GM21423 (cell line): Measurements from ENCODE around the gene YPEL2.
"Not testable (repeated sequence)": the region's sequence is repeated elsewhere in the genome, so short reads cannot be mapped to it uniquely, and the experiment has no call there.

Experiments
- ATAC-seq: cut with Tn5 transposase; IDR thresholded peaks from one replicate; pipeline ENCODE4 v1.9.1; 2021; ENCODE audit warnings: mild to moderate bottlenecking, moderate library complexity; ENCODE audit not compliant: unreplicated experiment

Gene YPEL2, protein sequence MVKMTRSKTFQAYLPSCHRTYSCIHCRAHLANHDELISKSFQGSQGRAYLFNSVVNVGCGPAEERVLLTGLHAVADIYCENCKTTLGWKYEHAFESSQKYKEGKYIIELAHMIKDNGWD

DNA sequence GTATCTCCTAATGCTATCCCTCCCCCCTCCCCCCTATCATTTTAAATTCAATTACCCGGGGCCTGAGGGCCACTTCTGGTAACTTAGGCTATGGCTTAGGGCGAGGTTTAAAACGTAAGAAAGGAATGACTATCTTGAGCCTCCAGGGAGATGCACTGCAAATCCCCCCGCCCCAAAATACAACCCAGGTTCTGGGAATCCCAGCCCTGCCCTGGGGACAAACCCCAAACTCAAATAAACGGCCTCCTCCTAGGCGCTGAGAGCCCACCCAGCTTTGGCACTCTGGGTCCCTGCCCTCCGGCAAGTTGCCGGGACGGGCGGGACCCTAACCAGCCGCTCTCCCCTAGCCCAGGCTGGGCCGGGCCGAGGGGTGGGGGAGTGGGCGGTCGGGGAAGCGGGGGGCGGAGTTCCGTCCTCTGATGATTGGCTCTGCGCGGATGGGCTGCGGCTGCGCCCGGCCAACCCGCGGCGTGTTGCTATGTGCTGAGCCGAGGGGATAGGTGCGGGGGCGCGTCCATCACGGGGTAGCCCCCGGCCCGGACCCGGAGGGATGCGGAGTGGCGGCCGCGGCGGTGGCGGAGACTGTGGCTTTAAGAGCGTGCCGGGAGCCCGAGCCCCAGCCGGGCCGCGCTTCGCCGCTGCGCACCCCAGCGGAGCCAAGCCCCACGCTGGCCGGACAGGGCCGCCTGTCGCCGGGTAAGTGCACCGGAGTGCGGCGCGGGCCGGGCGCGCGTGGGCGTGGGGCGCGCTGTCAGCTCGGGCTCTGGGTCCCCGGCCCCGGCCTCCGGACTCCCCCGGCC is at the start of gene YPEL2:
Gene YPEL2 (plus strand): TSS at position 527 of the 800 bp plus-strand sequence. CDS start 21,755 bp downstream, outside the sequence.
- peak; percentile 89 for ATAC-seq

DNA sequence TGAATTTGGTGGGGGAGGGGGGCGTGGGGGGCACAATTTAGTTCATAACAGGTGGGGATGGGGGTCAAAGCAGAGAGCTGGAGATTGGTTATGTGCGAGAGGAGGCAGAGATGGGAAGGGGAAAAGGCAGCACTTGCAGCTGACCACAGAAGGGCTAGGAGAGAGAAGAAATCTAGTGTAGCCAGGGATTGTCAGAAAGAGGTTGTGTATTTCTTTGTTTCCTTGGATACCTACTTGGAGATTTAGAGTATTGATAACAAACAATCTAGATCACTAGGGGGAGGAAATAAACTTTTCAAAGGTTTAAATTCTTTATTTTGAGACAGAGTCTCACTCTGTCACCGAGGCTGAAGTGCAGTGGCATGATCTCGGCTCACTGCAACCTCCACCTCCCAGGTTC is 47.1 kb upstream of the YPEL2 start:
- no peak for ATAC-seq

DNA sequence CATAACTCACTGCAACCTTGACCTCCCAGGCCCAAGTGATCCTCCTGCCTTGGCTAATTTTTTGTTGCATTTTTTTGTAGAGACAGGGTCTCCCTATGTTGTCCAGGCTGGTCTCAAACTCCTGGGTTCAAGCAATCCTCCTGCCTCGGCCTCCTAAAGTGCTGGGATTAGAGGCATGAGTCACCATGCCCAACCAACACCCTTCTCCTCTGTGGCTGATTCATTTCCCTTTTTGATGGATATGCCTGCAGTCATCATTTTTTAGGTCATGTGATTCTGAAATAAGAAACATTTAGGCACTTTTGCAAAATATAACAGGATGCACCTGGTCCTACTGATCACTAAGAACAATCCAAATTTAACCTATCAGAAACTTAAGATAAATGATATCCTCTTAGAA is 44.0 kb upstream of the YPEL2 start:
- no peak for ATAC-seq

DNA sequence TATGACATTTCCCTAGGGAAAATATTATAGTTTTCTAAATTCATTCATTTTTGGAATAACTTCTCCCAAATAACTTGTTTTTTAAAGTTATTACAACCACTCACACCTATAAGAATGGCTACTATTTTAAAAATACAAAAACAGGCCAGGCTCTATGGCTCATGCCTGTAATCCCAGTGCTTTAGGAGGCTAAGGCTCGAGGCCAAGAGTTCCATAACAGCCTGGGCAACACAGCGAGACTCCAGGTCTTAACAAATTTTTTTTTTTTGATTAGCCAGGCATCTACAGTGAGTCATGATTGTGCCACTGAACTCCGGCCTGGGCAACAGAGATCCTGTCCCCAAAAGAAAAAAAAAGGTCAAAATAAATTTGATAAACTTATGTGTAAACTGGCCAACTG is 43.6 kb upstream of the YPEL2 start:
- no peak for ATAC-seq

DNA sequence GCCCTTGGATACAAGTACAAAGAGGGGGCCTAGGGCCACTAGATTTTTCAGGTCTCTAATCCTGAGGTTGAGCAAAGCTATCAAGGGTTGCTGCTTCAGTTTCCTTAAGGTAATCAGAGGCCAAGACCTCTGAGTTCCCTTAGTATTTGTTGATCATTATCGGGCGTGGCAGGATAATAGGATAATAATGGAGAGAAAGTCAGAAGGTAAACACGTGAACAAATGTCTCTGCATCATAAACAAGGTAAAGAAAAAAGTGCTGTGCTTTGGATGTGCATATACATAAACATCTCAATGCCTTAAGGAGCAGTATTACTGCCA is 41.5 kb upstream of the YPEL2 start:
- ATAC-seq: no peak

DNA sequence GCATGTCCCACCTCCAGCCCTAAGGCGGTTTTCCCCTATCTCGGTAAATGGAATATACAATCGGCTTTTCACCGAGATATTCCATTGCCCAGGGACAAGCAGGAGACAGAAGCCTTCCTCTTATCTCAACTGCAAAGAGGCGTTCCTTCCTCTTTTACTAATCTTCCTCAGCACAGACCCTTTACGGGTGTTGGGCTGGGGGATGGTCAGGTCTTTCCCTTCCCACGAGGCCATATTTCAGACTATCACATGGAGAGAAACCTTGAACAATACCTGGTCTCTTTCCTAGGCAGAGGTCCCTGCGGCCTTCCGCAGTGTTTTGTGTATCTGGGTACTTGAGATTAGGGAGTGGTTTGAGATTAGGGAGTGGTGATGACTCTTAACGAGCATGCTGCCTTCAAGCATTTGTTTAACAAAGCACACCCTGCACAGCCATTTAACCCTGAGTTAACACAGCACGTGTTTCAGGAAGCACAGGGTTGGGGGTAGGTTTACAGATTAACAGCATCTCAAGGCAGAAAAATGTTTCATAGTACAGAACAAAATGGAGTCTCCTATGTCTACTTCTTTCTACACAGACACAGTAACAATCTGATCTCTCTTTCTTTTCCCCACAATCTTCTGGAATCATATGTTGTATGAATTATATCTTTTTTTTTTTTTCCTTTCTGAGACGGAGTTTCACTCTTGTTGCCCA is 41.0 kb upstream of the YPEL2 start:
- not testable (repeated sequence) for ATAC-seq

DNA sequence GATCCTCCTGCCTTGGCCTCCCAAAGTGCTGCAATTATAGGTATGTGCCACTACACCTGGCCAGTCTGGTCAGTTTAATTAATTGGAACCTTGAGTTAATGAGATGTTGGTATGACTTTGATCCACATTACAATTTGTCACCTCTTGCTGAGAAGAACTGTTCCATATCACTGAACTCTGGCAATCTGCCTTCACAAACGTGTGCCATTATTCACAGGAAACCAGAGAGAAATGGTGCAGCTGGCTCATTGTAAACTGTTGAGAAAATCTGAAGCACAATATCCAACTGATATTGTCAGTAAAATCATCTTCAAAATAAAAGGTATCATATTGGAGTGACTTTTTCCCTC is 39.3 kb upstream of the YPEL2 start:
- ATAC-seq: no peak

DNA sequence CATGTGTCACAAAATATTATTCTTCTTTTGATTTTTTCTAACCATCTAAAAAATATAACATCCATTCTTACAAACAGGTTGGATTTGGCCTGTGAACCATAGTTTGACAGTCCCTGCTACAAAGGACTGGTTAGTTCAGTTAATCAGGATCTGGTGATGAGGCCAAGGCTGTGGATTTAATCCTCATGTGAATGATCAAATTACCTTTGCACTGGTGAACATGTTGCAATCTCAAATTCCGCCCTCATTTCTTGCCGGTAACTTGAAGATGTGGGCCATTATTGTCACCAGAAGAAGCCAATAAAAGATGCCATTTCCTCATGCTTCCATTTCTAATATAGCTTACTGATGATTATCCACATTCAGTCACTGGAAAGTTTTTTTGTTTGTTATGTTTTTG is 35.3 kb upstream of the YPEL2 start:
- no peak for ATAC-seq

DNA sequence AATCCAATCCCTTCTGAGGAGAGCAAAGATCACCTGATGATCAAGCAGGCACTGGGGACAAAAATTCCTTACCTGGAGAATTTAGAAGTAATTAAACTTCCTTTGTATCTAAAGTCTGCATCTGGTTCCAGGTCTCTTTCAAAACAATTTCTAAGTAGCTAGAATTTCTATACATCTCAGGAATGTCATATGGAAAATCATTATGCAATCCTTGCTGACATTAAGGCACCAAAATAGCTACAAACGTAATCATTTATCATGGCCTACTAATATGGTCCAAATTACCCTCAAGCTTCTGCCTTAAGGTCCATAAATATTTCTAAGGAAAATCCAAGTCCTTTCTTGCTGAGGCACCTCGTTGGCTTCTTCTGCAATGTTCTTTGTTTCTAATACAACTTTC is 32.9 kb upstream of the YPEL2 start:
- no peak for ATAC-seq

DNA sequence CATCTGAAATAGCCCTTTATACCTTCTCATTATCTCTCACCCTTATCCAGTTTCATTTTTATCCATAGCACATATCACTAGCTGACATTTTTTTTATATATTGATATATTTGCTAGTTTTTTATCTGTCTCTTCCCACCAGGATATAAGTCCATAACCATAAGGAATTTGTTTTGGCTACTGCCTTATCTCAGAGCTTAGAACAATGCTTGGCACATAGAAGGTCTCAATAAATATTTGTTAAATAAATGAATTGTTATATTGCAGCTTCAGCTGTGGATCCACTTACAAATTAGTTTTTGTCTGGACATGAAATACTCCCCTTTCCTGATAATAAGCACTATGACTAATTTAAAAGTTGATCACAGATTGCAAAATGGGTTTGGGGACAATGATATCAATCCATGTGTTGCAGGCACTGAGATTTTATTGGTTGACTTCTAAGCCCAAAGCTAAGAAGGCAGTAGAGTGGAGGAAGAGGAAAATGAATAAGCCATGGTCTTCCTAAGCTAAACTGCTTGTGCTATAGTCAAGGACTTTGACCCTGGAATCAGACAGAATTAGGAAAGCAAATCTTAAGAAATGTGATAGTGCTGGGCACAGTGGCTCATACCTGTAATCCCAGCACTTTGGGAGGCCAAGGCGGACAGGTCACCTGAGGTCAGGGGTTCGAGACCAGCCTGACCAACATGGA is 31.9 kb upstream of the YPEL2 start:
- ATAC-seq: no peak

DNA sequence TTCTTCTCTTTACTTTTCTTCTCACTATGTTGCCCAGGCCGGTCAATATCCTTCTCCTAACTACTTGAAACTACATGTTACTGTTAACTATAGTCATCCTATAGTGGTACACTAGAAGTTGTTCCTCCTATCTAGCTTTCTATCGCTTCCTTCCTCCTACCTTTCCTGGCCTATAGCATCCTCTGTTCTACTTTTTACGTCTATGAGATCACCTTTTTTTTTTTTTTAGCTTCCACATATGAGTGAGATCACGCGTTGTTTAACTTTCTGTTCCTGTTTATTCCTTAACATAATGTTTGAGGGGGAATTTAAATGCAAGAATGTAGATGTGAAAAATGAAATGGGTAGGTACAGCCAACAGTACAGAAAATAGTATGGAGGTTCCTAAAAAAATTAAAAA is 30.5 kb upstream of the YPEL2 start:
- ATAC-seq: no peak

DNA sequence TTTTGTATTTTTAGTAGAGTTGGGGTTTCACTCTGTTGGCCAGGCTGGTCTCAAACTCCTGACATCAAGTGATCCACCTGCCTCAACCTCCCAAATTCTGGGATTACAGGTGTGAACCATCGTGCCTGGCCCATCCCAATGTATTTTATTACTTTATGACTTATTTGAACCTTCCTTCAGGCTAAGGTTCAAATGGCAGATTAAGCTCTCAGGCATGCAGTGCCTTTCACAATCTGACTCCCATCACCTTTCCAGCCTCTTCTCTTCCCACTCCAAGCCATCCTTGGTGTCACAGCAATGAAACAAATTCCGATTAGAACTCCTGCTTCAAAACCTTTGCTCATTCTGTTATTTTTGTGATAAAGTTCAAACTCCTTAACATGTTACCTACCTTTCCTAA is 26.6 kb upstream of the YPEL2 start:
- ATAC-seq: no peak

DNA sequence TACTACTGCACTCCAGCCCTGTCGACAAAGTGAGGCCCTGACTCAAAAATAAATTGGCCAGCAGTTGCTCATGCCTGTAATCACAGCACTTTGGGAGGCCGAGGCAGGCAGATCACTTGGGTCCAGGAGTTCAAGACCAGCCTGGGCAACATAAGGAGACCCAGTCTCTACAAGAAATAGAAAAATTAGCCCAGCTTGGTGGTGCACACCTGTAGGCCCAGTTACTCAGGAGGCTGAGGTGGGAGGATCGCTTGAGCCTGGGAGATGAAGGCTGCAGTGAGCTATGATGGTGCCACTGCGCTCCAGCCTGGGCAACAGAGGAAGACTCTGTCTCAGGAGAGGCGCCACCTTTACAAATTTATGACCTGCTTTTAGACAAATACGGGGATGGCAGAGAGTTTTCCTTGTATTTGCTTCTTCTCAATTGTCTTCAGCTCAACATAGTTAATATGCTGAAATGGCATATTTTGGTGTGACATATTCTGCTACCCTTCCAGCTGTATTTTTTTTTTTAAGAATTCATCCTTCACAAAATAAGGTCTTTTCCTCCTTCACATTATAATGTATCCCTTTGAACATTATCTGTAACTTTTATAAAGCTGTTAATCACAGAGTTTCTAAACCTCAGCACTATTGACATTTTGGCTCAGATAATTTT is 21.1 kb upstream of the YPEL2 start:
- ATAC-seq: no peak

DNA sequence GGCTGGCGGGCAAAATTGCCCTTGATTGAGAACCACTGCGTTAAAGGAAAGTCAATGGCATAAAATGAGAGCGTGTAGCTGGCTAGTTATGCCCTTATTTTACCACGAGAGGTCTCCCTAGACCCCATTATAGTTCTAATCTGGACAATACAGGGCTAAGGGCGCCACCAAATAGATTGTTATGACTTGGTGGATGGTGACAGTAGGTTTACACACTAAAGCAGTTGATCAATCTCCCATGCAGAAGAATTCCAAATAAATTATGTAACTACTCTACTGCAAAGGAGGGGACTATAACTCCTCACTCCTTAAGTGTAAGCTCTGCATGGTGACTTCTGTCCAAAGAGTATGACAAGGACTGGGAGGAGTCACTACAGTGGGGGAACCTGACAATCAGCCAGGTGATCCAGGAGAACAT is 20.4 kb upstream of the YPEL2 start:
- ATAC-seq: no peak

DNA sequence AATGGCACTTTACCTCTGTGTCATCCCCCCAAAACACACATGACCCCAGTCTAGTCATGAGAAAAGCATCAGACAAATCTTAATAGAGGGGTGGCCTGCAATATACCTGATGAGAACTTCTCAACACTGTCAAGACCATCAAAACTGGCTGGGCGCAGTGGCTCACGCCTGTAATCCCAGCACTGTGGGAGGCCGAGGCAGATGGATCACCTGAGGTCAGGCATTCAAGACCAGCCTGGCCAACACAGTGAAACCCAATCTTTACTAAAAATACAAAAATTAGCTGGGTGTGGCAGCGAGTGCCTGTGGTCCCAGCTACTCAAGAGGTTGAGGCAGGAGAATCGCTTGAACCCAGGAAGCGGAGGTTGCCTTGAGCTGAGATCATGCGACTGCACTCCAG is 19.9 kb upstream of the YPEL2 start:
- not testable (repeated sequence) for ATAC-seq

DNA sequence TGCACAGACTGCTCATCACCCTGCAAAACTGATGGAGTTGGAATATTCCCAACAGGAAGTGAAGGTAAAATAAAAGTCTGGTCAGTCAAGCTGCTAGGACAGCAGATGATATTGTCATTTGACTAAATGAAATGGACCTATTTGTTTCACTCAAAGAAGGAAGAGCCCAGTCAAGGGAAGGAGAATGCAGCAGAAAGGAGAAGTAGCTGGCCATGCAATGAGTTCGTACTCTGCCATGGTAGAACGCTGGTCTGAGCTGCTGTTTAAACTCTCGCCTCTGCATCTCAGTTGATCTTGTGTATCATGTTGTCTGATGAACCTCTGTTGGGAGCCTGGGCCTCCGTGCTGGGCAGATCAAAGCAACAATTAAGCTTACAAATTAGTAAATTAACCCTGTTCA is 15.6 kb upstream of the YPEL2 start:
- no peak for ATAC-seq

DNA sequence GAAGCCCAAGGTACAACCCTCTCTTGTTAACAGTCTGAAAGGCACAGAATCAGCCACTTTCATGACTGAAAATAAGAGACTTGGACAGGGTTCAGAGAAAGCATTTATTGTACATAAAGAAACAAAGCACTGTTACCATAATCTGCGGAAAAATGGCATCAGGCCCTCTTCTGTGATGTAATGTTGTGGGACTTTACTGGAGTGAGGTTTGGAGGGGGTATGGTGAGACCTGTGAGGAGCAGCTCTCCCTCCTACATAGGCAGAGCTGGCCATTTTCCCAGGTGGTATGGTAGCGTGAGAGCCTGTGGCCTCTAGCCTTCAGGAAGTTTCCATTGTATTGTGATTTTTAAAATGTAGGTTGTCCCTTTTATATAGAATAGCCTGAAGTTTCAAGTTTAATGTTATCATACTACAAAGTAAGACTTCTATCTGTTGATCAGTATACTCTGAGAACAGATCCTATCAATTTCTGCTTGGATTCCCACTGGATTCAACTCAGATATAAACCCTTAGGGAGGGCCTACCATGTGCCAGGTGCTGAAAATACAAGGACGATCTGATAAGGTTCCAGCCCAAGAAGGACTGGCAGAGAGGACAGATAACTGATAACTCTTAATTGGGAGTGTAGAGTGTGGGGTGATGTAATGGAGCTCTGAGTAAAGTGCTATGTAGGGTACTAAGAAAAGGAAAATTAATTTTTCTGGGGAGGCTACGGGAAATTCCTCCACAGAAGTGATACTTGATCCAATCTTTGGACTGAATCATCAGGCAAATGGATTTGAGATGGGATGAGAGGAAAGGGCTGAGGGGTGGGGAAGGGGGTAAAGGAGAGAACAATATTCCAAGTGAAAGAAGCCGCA is 4.1 kb upstream of the YPEL2 start:
- no peak for ATAC-seq

DNA sequence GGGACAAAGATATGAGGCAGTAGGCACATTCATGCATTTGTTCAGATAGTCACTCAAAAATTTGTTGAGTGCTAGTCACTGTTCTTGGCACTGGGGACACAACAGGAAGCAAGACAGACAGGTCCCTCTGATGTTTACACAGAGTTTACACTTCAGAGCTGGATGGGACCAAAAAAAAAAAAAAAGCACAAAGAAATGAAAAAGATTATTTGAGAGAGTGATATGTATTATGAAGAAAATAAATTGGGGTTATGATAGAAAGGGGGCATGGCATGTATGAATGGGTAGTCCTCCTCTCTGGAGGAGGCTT is 3.5 kb upstream of the YPEL2 start:
- no peak for ATAC-seq

DNA sequence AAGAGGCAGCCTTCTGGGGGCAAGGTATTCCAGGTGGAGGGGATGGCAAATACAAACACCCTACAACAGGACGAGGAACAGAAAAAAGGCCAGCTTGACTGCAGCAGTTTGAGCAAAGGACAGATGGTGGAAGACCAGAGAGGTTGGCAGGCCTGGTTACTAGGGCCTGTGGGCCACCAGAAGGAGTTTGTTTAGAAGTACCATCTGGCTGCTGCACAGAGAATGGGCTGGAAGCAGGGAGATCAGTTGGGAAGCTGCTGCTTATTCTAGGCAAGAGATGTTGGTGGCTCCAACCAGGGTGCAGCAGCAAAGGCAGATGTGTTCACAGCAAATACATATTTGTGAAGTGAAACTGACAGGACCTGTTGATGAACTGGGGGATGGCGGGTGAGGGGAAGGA is 2.9 kb upstream of the YPEL2 start:
- no peak for ATAC-seq

DNA sequence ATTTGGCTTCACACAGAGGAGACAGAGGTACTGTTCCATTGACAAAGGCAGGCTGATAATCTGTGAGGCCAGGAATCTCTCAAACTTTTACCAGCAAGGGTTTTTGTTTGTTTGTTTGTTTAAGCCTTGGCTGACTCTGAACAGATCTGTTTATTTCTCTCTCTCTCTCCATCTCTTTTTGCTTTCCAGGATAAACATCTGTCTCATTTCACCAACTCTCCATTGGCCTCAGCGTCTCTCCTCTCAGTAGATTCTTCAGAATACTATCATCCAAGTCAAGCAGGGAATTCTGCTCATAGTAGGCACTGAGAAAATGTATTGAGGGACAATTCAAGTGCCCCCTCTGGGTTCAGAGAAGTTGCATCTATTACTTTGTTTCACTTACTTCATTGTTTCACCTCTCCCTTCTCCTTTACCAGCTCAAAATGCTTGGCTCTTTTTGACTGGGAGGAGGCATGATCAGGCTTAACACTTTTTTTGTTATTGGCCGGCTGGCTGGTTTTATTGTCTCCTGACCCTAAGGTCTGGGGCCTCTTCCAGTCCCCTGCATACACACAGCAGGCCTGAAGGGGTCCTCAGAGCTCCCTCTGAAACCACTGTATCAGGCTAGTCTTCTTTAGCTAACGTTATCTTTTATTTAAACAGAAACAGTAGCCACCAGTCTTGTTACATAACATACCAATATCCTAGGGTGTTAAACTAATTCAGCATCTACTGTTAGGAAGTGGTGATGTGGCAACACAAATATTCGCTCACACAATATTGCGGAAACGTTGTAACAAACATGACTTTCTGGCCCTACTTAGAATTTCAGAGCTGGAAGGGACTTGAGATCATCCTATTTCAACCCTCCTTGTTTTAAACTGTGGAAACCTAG is 2.0 kb upstream of the YPEL2 start:
- peak; percentile 38 for ATAC-seq
